Neural cell (in vitro differentiated cells): Measurements from ENCODE around the gene BZW1. TPM values are rescaled to one million over a fixed set of nuclear protein-coding genes. Genes with fewer than 3 reads are reported as not detected.

Experiments
- H2AFZ ChIP-seq: fragments of 200-600, 300-800 bp; sonication (generic), shearing (Covaris generic); 2 replicates; pipeline ENCODE4 v1.6.0; 2014; ENCODE audit warnings: low read depth, mild to moderate bottlenecking, antibody characterized with exemption, low read length, moderate library complexity
- H3F3A ChIP-seq: fragments of 200-600 bp; shearing (Covaris generic); 2 replicates; pipeline ENCODE4 v1.6.1; 2016; ENCODE audit warnings: mild to moderate bottlenecking, moderate library complexity, mixed read lengths, antibody characterized with exemption, low read length; ENCODE audit not compliant: insufficient read depth, poor library complexity, severe bottlenecking
- H3K27ac ChIP-seq: fragments of 200-600, 300-800 bp; sonication (generic), shearing (Covaris generic); 2 replicates; pipeline ENCODE4 v1.5.1; 2014; ENCODE audit warnings: mild to moderate bottlenecking, low read length, moderate library complexity
- H3K27me3 ChIP-seq: fragments of 300-800, 200-600 bp; sonication (generic), shearing (Covaris generic); 2 replicates; pipeline ENCODE4 v1.6.0; 2014; ENCODE audit warnings: mild to moderate bottlenecking, low read depth, low read length, moderate library complexity; ENCODE audit not compliant: insufficient read depth
- H3K36me3 ChIP-seq: fragments of 300-800, 200-600 bp; sonication (generic), shearing (Covaris generic); 2 replicates; pipeline ENCODE4 v1.5.1; 2014; ENCODE audit warnings: mild to moderate bottlenecking, antibody characterized with exemption, low read length, moderate library complexity; ENCODE audit not compliant: insufficient read depth
- H3K4me2 ChIP-seq: fragments of 300-800, 200-600 bp; sonication (generic), shearing (Covaris generic); 2 replicates; pipeline ENCODE4 v1.6.0; 2014; ENCODE audit warnings: mild to moderate bottlenecking, low read length
- H3K4me3 ChIP-seq: fragments of 300-800, 200-600 bp; sonication (generic), shearing (Covaris generic); 2 replicates; pipeline ENCODE4 v1.5.1; 2014; ENCODE audit warnings: mild to moderate bottlenecking, low read length, moderate library complexity
- H3K79me2 ChIP-seq: fragments of 200-600 bp; shearing (Covaris generic); replicated peaks from 2 replicates; pipeline ENCODE4 v1.6.0; 2014; ENCODE audit warnings: mild to moderate bottlenecking, low read length, moderate library complexity; ENCODE audit not compliant: insufficient read depth
- H3K9ac ChIP-seq: fragments of 300-800, 200-600 bp; sonication (generic), shearing (Covaris generic); 2 replicates; pipeline ENCODE4 v1.6.1; 2016; ENCODE audit warnings: mild to moderate bottlenecking, low read length, mixed read lengths
- H3K9me2 ChIP-seq: fragments of 200-600 bp; shearing (Covaris generic); 2 replicates; pipeline ENCODE4 v1.6.1; 2016; ENCODE audit warnings: mild to moderate bottlenecking, low read length, mixed read lengths; ENCODE audit not compliant: insufficient read depth
- H3K9me3 ChIP-seq: fragments of 200-600, 300-800 bp; sonication (generic), shearing (Covaris generic); 2 replicates; pipeline ENCODE4 v1.6.1; 2016; ENCODE audit warnings: mild to moderate bottlenecking, mixed run types, low read length, moderate library complexity, mixed read lengths
- H4K20me1 ChIP-seq: fragments of 200-600 bp; shearing (Covaris generic); 2 replicates; pipeline ENCODE4 v1.6.1; 2016; ENCODE audit warnings: mild to moderate bottlenecking, mixed run types; ENCODE audit not compliant: insufficient read depth
- EP300 ChIP-seq: fragments of 450-650 bp; conservative IDR thresholded peaks from 2 replicates; pipeline ENCODE4 v1.6.1; 2014; ENCODE audit warnings: antibody characterized with exemption, mild to moderate bottlenecking, moderate library complexity; ENCODE audit not compliant: poor library complexity, severe bottlenecking
- EZH2 ChIP-seq: fragments of 200-600, 300-800 bp; shearing (Covaris generic), sonication (generic); IDR thresholded peaks from 2 replicates; pipeline ENCODE4 v1.6.1; 2014; ENCODE audit warnings: antibody characterized with exemption, low read length, borderline replicate concordance, mild to moderate bottlenecking; ENCODE audit not compliant: insufficient read depth, poor library complexity, severe bottlenecking
- MXI1 ChIP-seq: fragments of 450-650 bp; conservative IDR thresholded peaks from 2 replicates; pipeline ENCODE4 v1.6.1; 2014; ENCODE audit warnings: antibody characterized with exemption, mild to moderate bottlenecking; ENCODE audit not compliant: poor library complexity, severe bottlenecking
- POLR2AphosphoS5 ChIP-seq: IDR thresholded peaks from 2 replicates; pipeline ENCODE4 v1.6.1; 2012
- RAD21 ChIP-seq: fragments of 450-650 bp; conservative IDR thresholded peaks from 2 replicates; pipeline ENCODE4 v1.6.1; 2014; ENCODE audit warnings: antibody characterized with exemption, mild to moderate bottlenecking, moderate library complexity
- SMC3 ChIP-seq: fragments of 450-650 bp; conservative IDR thresholded peaks from 2 replicates; pipeline ENCODE4 v1.6.1; 2014; ENCODE audit warnings: antibody characterized with exemption, mild to moderate bottlenecking, moderate library complexity; ENCODE audit not compliant: poor library complexity
- TAF1 ChIP-seq: IDR thresholded peaks from 2 replicates; pipeline ENCODE4 v1.6.1; 2012; ENCODE audit warnings: low read depth
- polyA plus RNA-seq: library from polyadenylated mRNA; depleted of rRNA; stranded (reverse); fragments of >200 nt; gene quantifications from 2 replicates; pipeline ENCODE4 v1.2.3, GENCODE V29; 2014
- TF ChIP-seq, protein P1 (sequence below): fragments of 450-650 bp; IDR thresholded peaks from 2 replicates; pipeline ENCODE4 v1.5.1; 2014; ENCODE audit warnings: antibody characterized with exemption, mild to moderate bottlenecking, moderate library complexity; ENCODE audit not compliant: poor library complexity, severe bottlenecking
- TF ChIP-seq, protein P2 (sequence below): IDR thresholded peaks from 2 replicates; pipeline ENCODE4 v1.6.1; 2012; ENCODE audit warnings: borderline replicate concordance

The BZW1 gene
- polyA plus RNA-seq, 1 donor from 2014 or later: 291 TPM

DNA sequence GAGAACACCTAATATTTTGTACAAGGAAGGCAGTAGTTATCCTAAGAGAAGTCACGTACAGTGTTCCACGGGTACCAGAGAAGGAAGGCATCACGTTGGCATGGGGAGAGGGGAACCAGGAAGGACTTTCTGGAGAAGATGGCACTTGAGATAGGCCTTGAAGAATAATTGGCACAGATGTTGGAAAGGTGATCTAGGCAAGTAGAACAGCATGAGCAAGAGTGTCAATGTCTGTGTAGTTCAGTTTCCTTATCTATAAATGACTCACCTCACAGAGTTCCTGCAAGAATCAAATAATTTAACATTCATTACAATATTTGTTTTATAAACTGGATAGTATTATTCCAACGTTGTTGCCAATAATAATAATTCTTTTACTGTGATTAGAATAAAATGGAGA is 48.3 kb upstream of the BZW1 start:
- Histone ChIP-seq H3K9me2 (no peaks in the 10 kb centered on the region), H3K4me3 (no peak overlapping the region), H4K20me1 (no peaks in the 10 kb centered on the region), H3K27ac (no peak overlapping the region), H3K79me2 (no peaks in the 10 kb centered on the region), H3K9me3 (no peaks in the 10 kb centered on the region), H2AFZ (no peak overlapping the region), H3K27me3 (no peaks in the 10 kb centered on the region), H3F3A (no peaks in the 10 kb centered on the region), H3K36me3 (no peaks in the 10 kb centered on the region), H3K4me2 (no peak overlapping the region), H3K9ac (no peak overlapping the region)
- TF ChIP-seq SMC3 (no peak), RAD21 (no peak), EZH2 (no peak), EP300 (no peak), TAF1 (no peak), POLR2AphosphoS5 (no peak), MXI1 (no peak)
- TF ChIP-seq, protein P1, sequence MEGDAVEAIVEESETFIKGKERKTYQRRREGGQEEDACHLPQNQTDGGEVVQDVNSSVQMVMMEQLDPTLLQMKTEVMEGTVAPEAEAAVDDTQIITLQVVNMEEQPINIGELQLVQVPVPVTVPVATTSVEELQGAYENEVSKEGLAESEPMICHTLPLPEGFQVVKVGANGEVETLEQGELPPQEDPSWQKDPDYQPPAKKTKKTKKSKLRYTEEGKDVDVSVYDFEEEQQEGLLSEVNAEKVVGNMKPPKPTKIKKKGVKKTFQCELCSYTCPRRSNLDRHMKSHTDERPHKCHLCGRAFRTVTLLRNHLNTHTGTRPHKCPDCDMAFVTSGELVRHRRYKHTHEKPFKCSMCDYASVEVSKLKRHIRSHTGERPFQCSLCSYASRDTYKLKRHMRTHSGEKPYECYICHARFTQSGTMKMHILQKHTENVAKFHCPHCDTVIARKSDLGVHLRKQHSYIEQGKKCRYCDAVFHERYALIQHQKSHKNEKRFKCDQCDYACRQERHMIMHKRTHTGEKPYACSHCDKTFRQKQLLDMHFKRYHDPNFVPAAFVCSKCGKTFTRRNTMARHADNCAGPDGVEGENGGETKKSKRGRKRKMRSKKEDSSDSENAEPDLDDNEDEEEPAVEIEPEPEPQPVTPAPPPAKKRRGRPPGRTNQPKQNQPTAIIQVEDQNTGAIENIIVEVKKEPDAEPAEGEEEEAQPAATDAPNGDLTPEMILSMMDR: no peak
- TF ChIP-seq, protein P2, sequence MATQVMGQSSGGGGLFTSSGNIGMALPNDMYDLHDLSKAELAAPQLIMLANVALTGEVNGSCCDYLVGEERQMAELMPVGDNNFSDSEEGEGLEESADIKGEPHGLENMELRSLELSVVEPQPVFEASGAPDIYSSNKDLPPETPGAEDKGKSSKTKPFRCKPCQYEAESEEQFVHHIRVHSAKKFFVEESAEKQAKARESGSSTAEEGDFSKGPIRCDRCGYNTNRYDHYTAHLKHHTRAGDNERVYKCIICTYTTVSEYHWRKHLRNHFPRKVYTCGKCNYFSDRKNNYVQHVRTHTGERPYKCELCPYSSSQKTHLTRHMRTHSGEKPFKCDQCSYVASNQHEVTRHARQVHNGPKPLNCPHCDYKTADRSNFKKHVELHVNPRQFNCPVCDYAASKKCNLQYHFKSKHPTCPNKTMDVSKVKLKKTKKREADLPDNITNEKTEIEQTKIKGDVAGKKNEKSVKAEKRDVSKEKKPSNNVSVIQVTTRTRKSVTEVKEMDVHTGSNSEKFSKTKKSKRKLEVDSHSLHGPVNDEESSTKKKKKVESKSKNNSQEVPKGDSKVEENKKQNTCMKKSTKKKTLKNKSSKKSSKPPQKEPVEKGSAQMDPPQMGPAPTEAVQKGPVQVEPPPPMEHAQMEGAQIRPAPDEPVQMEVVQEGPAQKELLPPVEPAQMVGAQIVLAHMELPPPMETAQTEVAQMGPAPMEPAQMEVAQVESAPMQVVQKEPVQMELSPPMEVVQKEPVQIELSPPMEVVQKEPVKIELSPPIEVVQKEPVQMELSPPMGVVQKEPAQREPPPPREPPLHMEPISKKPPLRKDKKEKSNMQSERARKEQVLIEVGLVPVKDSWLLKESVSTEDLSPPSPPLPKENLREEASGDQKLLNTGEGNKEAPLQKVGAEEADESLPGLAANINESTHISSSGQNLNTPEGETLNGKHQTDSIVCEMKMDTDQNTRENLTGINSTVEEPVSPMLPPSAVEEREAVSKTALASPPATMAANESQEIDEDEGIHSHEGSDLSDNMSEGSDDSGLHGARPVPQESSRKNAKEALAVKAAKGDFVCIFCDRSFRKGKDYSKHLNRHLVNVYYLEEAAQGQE: no peak

DNA sequence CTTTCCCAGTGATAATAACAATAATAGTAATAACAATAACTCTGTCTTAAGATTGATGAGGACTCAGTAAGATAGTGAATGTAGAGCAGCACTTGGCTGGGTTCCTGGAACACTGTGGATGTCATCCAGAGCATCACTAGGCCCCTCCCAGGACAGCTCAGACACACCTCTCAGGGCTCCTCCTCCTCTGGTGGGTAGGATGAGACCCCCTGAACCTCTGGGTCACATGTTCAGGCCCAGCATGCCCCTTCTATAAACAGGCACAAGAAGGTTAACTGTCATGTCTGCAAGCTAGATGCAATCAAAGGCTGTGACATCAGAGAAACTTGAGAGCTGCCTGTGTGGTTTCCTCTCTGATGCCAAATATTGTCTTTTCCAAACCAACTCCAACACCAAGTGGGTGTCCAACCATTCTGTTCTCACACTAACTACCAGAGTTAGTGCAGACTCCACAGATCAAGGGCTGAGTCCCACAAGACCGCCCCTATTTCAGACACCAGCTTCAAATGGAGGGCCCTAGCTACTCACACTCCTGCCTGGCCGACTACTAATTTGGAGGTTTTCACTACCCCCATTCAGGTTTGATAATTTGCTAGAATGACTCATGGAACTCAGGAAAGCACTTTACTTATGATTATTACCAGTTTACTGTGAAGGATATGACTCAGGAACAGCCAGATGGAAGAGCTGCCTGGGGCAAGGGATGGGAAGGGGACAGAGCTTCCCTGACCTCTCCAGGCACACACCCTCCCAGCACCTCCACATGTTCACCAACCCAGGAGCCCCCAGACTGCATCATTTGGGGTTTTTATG is 46.4 kb upstream of the BZW1 start:
- no peak overlapping the region for H3K9ac ChIP-seq
- no peak overlapping the region for H3K4me2 ChIP-seq
- H3K36me3 ChIP-seq: no peaks in the 10 kb centered on the region
- H3K79me2 ChIP-seq: no peaks in the 10 kb centered on the region
- H3K4me3 ChIP-seq: no peak overlapping the region
- no peaks in the 10 kb centered on the region for H4K20me1 ChIP-seq
- TF ChIP-seq EP300 (no peak), POLR2AphosphoS5 (no peak), SMC3 (no peak), EZH2 (no peak), RAD21 (no peak), TAF1 (no peak), MXI1 (no peak)
- TF ChIP-seq, protein P2: no peak
- TF ChIP-seq, protein P1: no peak
- no peak overlapping the region for H2AFZ ChIP-seq
- no peaks in the 10 kb centered on the region for H3F3A ChIP-seq
- H3K27ac ChIP-seq: no peak overlapping the region
- H3K27me3 ChIP-seq: no peaks in the 10 kb centered on the region
- no peaks in the 10 kb centered on the region for H3K9me3 ChIP-seq
- H3K9me2 ChIP-seq: no peaks in the 10 kb centered on the region
